Keratinocyte (primary cell): ENCODE results near the gene ZNF768. TPM values are rescaled to one million over a fixed set of nuclear protein-coding genes. Genes with fewer than 3 reads are reported as not detected.

Experiments
- DNase-seq: peaks from one replicate; pipeline ENCODE4 v3.0.0-alpha.2; 2011; ENCODE audit warnings: low read depth, missing footprints, low spot score
- FAIRE-seq: peaks from 2 replicates; lab custom pipeline; 2011; peaks lifted over from hg19 to GRCh38; lab: Jason Lieb, UNC
- H2AFZ ChIP-seq: 2 replicates; pipeline ENCODE4 v1.6.0; 2012; ENCODE audit warnings: low read length, control low read depth, inconsistent platforms; ENCODE audit not compliant: control insufficient read depth
- H3K27ac ChIP-seq: 2 replicates; pipeline ENCODE4 v1.5.1; 2011; ENCODE audit warnings: low read length; ENCODE audit not compliant: control insufficient read depth, insufficient read depth
- H3K27me3 ChIP-seq: 3 replicates; pipeline ENCODE4 v1.6.0; 2011; ENCODE audit warnings: low read length; ENCODE audit not compliant: control insufficient read depth, insufficient read depth; ENCODE audit errors: extremely low read depth
- H3K36me3 ChIP-seq, 2 experiments: 2 replicates in 1 of 2; 3 replicates in 1 of 2; pipeline ENCODE4 v1.5.1; 2011; ENCODE audit warnings: low read length in 2 of 2, mild to moderate bottlenecking in 1 of 2; ENCODE audit not compliant: control insufficient read depth in 2 of 2, insufficient read depth in 2 of 2; ENCODE audit errors: extremely low read depth in 1 of 2
- H3K4me1 ChIP-seq: 3 replicates; pipeline ENCODE4 v1.5.1; 2011; ENCODE audit warnings: low read length; ENCODE audit not compliant: control insufficient read depth, insufficient read depth; ENCODE audit errors: extremely low read depth
- H3K4me2 ChIP-seq: 3 replicates; pipeline ENCODE4 v1.6.0; 2011; ENCODE audit warnings: low read depth, low read length; ENCODE audit not compliant: control insufficient read depth, insufficient read depth; ENCODE audit errors: extremely low read depth
- H3K4me3 ChIP-seq, 3 experiments: fragments of 200-600 bp in 1 of 3; sonication (generic) in 1 of 3; 2 replicates in 2 of 3; 3 replicates in 1 of 3; pipeline ENCODE4 v1.5.1; 2011 to 2016; ENCODE audit warnings: low read length in 3 of 3, mild to moderate bottlenecking in 3 of 3, control low read depth in 2 of 3, inconsistent platforms in 1 of 3, low read depth in 1 of 3, mixed read lengths in 1 of 3, mixed run types in 1 of 3, moderate library complexity in 1 of 3; ENCODE audit not compliant: control insufficient read depth in 2 of 3, insufficient read depth in 2 of 3; ENCODE audit errors: extremely low read depth in 1 of 3
- H3K79me2 ChIP-seq: 2 replicates; pipeline ENCODE4 v1.6.0; 2012; ENCODE audit warnings: low read length; ENCODE audit not compliant: control insufficient read depth, insufficient read depth
- H3K9ac ChIP-seq: 3 replicates; pipeline ENCODE4 v1.6.0; 2011; ENCODE audit warnings: low read length; ENCODE audit not compliant: control insufficient read depth, insufficient read depth; ENCODE audit errors: extremely low read depth
- H3K9me1 ChIP-seq: 3 replicates; pipeline ENCODE4 v1.6.0; 2011; ENCODE audit warnings: low read length; ENCODE audit not compliant: control insufficient read depth, insufficient read depth; ENCODE audit errors: extremely low read depth
- H3K9me3 ChIP-seq: 2 replicates; pipeline ENCODE4 v1.5.1; 2012; ENCODE audit warnings: low read depth, low read length; ENCODE audit not compliant: control insufficient read depth
- H4K20me1 ChIP-seq: 3 replicates; pipeline ENCODE4 v1.6.0; 2011; ENCODE audit warnings: low read length; ENCODE audit not compliant: control insufficient read depth, insufficient read depth; ENCODE audit errors: extremely low read depth
- CTCF ChIP-seq, 3 experiments: IDR thresholded peaks in 1 of 3; conservative IDR thresholded peaks in 1 of 3; optimal IDR thresholded peaks in 1 of 3; 2 replicates in 2 of 3; 3 replicates in 1 of 3; pipeline versions ENCODE3 to v1.5.1; 2011; ENCODE audit warnings: low read length in 3 of 3, mild to moderate bottlenecking in 3 of 3, moderate library complexity in 2 of 3, control low read depth in 1 of 3, inconsistent platforms in 1 of 3; ENCODE audit not compliant: insufficient read depth in 2 of 3; ENCODE audit errors: extremely low read depth in 1 of 3
- EZH2 ChIP-seq: IDR thresholded peaks from one replicate; pipeline ENCODE4 v1.6.1; 2012; ENCODE audit warnings: inconsistent platforms, mild to moderate bottlenecking, low read length, moderate library complexity
- dilution Hi-C: fragments of 300-500 bp; cut with MboI; formaldehyde crosslinking; loops from one replicate; pipeline ENCODE4 v1.7.0; 2020; ENCODE audit warnings: low sequenced_read_pairs; ENCODE audit not compliant: extremely low pct_ligation_motif_present
- polyA plus RNA-seq, 5 experiments: library from polyadenylated mRNA; depleted of rRNA in 3 of 5; stranded (reverse) in 3 of 5; stranded (forward) in 1 of 5; unstranded in 1 of 5; fragments of >200 nt; gene quantifications; 1 replicate in 1 of 5; 2 replicates in 3 of 5; 3 replicates in 1 of 5; pipeline versions ENCODE4 v1.2.1 to v1.2.3, GENCODE V29; 2011 to 2012; ENCODE audit warnings: missing spikeins in 2 of 5, low read depth in 1 of 5, low replicate concordance in 1 of 5

ZNF768 gene
- polyA plus RNA-seq, 1 donor (not counting 4 experiments of a cell fraction or from before 2014, with no cell fraction given): 10.9 TPM

- no peak overlapping the region for H3K4me3 ChIP-seq
- no peak overlapping the region for H3K27ac ChIP-seq
- H3K9me3 ChIP-seq: no peaks in the 10 kb centered on the region
- H3K27me3 ChIP-seq: no peaks in the 10 kb centered on the region
- H3K36me3 ChIP-seq: no peaks in the 10 kb centered on the region
- H4K20me1 ChIP-seq: no peaks in the 10 kb centered on the region
- peaks cover 5% of the 10 kb centered on the region for H3K4me1 ChIP-seq
- DNase-seq (no peak), FAIRE-seq (no peak)
- H3K9ac ChIP-seq: no peak overlapping the region
- no peak overlapping the region for H3K4me2 ChIP-seq
- H3K79me2 ChIP-seq: no peaks in the 10 kb centered on the region
- no peaks in the 10 kb centered on the region for H3K9me1 ChIP-seq
- TF ChIP-seq EZH2 (no peak), CTCF (optimal IDR thresholded peaks at IDR 0.05 in 1 of 3, IDR thresholded peaks at IDR 0.05 in 1 of 3, conservative IDR thresholded peaks at IDR 0.05 in 1 of 3; ENCODE audit: extremely low read depth in 1 of 3, insufficient read depth in 2 of 3, low read length in 3 of 3) (no peak)
- H2AFZ ChIP-seq: no peak overlapping the region
- dilution Hi-C loops: no loop called here
Measured at GRCh38 chr16:30546115-30546514, 19.7 kb upstream of the ZNF768 start.

GRCh38 chr16:30543067-30543466 is 16.7 kb upstream of the ZNF768 start:
- no peak for FAIRE-seq

More at GRCh38 chr16:30543067-30543466, 16.7 kb upstream of the ZNF768 start:
- Histone ChIP-seq H4K20me1 (no peaks in the 10 kb centered on the region), H3K9me1 (no peaks in the 10 kb centered on the region), H3K79me2 (no peaks in the 10 kb centered on the region), H3K4me3 (no peak overlapping the region), H3K9me3 (no peaks in the 10 kb centered on the region), H3K27ac (no peak overlapping the region), H2AFZ (no peak overlapping the region), H3K36me3 (no peaks in the 10 kb centered on the region), H3K9ac (no peak overlapping the region), H3K27me3 (no peaks in the 10 kb centered on the region), H3K4me1 (no peaks in the 10 kb centered on the region), H3K4me2 (no peak overlapping the region)
- dilution Hi-C loops: no loop called here
- no peak for TF ChIP-seq CTCF (optimal IDR thresholded peaks at IDR 0.05 in 1 of 3, IDR thresholded peaks at IDR 0.05 in 1 of 3, conservative IDR thresholded peaks at IDR 0.05 in 1 of 3; ENCODE audit: extremely low read depth in 1 of 3, insufficient read depth in 2 of 3, low read length in 3 of 3)
- no peak for DNase-seq
